ENCODE results near the gene ROR2.

Gene ROR2

DNA sequence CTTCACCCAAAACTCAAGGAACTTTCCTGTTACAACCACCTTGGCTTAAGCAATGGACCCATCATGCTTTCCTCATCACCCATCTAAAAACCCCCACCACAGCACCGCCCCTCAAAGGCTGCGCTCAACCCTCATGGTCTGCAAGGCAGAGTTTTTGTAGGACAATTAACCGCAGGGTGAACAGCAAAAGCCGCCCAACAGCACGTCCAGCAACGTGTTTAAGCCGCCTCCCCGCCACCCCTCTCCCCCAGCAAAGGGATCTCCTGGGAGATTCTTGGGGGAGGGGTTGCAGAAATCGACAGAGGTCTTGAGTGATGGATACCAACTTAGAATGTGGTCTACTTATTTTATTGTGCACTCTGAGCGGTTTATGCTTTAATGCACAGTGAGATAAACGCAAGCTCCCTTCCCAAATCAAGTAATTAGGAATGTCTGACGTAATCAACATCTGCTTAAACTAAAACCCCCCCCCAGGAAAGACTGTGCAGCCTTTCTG, 1.9 kb downstream of the ROR2 start:
- DNase-seq: no peak

DNA sequence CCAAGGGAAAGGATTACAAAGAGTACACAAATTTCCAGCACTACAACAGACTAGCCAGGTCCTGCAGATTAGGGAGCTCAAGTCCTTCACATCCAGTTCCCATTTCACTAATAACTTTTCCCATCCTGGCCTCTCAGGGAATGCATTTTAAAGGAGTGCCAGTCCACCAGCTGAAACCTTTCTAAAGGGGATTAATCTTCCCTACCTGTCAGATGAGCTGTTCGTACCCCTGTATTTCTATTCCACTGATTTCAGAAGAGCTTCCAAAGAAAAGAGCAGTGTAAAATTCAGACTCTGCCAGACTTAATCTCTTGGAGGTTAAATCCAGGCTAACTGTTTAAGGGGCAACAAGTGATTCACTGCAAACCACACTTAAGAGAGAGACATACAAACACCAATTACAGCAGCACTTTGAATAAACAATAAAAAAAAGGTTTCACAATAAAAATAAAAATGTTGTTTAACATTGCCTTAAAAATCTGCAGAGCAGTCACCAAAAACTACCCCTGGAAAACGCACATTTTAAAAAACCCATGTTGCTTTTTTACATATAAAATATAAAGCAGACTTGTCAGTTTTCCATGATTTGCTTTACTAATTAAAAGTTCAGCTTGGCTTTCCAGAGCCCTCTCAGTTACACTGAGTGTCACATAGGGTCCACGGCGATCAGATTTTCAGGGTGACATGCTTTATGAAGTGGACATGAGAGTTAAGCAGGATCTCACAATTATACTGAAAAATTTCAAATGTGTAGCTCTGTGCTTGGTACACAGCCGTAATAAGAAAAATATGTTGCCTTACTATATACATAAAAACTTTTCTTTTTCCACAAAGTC, 3.2 kb downstream of the ROR2 start:
- no peak for DNase-seq

DNA sequence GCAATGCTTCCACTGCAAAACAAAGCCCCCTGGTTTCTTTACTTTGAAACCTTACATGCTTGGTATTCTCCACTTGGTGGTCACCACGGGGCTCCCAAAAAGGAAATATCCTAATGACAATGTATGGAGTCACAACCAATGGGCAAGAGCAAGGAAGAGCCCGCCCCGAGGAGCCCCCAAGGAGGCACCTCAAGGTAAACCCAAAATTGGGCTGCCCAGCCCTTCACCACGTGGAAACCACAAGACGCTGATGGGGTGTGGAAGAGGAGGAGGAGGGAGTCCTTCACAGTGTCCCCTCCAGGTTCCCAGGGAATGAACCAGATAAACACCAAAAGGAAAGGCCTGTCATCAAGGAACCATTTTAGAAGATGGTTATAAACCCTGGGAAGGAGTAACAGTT, 3.8 kb downstream of the ROR2 start:
- DNase-seq: no peak

DNA sequence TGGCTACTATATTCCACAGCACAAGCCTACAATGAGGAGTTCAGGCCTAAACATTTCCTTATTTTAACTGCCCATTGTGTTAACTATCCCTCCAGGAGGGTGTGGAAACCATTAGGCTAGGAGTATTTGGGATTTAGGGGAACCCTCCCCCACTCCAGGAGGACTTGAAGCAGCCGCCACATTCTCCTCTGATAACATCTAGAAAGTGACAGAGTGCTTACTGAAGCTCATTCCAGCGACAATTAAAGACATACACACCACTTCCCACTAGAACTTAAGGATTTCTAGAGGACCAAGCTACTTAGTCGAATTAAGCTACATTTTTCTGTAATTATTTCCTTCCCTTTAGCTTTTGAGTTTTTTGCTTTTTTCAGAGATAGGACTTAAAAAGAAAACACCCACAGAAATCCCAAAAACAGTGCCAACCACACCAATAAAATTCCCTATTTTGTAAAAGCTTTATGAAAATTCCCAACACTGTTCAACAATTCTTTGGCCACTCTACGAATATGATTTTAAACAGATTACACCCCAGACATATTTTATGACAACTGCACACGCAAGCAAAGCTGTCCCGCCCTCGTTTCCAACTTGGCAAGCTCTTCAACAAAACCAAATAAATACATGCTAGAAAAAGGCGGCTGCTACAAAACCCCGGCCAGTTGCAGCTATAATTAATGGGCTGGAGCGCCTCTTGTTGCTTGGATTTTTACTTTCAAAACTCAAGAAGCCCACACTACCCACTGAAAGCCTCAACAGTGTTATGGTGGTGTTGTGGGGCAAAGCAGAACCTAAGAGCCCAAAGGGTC, 4.5 kb downstream of the ROR2 start:
- DNase-seq: no peak

DNA sequence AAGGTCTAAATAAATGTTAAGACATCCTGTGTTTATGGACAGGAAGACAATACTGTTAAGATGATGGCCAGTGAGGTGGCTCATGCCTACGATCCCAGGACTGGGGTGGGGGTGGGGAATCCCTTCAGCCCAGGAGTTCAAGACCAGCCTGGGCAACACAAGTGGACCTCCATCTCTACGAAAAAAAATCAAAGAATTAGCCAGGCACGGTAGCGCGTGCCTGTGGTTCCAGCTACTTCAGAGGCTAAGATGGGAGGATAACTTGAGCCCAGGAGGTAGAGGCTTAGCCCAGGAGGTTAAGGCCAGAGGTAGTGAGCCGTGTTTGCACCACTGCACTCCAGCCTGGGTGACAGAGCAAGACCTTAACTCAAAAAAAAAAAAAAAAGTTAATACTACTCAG, 5.3 kb downstream of the ROR2 start:
- DNase-seq: no peak

DNA sequence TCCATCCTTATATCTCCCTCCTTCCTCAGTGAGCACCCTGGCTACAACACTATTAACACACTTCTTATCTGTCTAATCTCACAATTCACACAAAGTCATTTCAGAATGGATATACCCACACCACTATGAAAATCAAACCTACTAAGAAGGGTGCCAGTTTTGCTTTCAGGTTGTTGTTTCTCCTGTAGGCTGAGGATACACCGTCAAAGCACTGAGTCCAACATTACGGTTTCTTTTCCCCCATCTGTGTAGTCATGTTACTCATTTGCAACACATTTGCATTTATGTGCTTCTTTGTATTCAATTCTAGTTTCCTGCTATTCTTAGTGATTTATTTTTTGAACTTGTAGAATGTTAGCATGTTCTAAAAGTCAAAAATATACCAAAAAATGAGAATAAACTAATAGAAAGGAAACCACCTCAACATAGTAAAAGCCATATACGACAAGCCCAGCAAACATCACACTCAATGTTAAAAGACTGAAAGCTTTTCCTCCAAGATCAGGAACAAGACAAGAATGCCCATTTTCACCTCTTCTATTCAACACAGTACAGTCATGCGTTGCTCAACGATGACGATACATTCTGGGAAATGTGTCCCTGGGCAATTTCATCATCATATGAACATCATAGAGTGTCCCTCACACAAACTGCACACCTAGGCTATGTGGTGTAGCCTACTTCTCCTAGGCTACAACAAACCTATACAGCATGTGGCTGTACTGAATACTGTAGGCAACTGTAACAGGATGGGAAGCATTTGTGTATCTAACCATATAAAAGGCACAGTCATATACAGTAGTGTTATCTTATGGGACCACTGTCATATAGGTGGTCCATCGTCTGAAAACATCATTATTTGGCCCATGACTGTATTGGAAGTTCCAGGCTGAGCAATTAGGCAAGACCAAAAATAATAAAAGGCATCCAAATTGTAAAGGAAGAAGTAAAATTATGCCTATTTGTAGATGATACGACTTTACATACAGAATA, 6.3 kb downstream of the ROR2 start:
- no peak for DNase-seq

DNA sequence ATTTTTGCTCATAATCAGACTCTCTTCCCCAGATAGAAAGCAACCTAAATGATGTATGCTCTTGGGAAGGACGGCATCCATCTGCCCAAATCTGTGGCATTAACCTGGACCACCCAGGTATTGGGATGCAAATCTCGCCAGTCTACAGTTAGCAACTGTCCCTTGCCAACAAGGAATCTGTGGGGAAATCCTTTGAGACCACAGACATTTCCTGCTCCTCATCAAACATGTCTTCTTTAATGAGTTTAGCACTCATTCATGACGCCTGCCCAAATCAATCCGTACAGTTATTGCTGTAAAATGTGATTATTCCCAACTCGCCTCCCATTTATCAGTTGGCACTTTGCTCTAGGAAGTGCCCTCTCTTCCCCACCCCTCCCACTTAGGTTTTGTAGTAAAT, 7.8 kb downstream of the ROR2 start:
- no peak for DNase-seq

DNA sequence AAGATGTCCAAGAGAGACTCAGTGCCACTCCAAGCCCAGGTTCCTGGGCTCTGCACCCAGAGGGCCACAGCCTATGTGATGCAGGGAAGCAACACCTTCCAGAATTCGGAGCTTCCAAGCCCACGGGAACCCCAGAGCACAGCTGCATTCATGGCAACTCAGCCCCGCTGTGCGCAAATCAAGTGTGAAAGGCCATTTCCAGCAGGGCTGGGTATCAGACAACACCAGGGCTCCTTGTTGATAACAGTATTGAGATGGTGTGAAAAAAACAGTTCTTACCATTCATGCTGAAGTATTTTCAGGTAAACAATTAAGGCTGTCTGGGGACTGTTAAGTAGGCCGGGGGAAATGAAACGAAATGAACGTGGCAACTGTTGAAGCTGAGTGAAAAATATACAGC, 10.1 kb downstream of the ROR2 start:
- no peak for DNase-seq

DNA sequence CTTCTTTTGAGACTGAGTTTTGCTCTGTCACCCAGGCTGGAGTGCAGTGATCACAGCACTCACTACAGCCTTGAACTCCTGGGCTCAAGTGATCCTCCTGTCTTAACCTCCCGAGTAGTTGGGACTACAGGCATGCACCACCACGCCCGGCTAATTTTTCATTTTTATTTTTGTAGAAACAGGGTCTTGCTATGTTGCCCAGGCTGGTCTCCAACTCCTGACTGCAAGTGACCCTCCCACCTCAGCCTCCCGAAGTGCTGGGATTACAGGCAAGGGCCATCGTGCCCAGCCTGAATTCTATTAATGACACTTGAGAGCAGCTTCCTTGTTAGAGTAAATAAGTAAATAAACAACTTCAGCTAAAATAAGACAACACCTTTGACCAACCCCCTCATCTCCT, 12.3 kb downstream of the ROR2 start:
- DNase-seq: no peak

DNA sequence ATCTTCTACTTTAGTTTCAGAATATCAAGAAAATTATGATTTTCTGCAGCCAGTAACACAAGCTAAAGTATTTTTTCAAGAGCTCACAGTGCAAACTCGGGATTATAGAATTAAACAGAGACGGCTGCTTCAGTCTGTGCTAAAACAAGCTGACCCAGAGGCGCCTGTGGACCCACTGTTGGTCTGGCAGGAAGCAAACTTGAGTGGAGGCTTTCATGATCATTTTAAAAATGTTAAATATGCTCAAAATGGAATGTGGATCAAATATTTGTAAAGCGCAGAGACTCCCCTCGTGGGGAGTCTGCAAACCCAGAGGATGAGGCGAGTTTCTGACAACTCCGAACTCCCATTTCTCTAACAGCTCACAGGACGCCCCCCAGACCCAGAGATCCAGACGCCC, 13.0 kb downstream of the ROR2 start:
- no peak for DNase-seq

DNA sequence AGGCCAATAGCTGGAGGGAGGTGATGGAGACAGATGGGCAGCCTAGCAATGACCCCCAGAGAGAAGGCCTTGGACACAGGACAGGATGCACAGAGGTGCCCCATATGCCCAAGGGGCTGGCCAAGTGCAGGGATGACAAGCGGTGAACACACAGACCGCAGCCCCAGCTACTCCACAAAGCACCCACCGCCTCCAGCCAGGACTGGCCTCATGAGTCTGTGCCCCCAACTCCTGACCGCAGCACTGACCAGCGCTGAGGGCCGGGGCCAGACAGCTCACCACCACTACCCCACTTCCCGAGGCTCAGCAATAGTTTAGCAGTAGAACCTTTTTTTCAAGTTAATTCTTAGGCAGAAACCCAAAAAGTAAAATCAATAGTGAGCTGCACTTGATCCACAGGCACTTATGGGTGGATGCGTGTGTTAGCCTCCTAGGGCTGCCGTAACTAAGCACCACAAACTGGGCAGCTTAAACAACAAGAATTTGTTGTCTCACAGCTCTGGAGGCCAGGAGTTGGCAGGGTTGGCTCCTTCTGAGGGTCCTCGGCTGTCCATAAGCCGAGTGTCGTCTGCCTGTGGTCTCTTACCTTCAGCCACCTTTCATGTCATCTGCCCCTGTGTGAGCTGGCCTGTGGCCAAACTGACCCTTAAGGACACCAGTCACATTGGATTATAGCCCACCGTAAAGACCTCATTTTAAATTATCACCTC, 14.1 kb downstream of the ROR2 start:
- no peak for DNase-seq

DNA sequence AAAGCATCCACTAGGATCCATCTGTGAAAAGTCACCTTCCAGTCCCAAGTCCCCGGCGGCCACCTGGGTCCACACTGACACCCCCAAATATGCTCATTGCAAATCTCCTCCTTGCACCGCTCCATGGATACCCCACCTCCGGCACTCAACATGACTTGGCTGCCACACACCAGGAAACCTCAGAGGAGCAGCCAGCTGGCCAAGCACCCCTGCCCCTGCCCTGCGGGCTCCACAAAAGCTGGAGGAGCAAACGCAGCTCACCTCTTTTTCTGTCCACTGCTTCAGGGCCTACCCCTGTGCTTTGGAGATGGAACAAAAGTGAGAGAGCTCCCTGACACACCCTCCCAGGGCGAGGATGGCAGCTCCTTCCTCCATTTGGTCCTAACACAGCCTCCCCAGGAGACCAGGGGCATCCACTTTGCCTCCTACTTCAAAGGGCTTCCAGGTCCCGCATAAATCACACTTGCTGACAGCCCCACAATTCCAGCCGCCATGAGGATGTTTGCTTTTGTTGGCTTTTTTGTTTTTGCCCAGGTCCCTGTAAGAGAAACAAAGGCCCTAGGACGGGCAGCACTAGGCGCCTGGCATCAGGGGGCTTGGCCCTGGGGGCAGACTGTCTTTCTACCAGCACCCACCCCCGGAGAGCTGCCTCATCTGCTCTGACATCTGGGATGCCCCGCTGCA, 14.8 kb downstream of the ROR2 start:
- no peak for DNase-seq

DNA sequence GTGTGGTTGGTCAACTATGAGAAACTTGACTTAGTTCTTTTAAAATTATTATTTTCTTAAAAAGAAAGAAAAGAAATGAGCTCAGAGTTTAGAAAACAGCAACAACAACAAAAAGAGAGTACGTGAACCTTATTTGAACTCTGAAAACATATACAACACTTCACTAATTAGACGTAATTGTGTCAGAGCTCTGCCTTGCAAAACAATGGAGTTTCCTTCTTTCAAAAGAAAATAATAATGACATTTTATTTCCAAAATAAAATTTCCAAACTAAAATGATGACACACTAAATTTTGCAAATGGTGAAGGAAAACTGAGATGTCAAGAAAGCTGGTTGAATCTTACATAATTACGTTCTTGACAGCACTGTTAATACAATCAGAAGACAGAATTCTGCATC, 15.4 kb downstream of the ROR2 start:
- no peak for DNase-seq

DNA sequence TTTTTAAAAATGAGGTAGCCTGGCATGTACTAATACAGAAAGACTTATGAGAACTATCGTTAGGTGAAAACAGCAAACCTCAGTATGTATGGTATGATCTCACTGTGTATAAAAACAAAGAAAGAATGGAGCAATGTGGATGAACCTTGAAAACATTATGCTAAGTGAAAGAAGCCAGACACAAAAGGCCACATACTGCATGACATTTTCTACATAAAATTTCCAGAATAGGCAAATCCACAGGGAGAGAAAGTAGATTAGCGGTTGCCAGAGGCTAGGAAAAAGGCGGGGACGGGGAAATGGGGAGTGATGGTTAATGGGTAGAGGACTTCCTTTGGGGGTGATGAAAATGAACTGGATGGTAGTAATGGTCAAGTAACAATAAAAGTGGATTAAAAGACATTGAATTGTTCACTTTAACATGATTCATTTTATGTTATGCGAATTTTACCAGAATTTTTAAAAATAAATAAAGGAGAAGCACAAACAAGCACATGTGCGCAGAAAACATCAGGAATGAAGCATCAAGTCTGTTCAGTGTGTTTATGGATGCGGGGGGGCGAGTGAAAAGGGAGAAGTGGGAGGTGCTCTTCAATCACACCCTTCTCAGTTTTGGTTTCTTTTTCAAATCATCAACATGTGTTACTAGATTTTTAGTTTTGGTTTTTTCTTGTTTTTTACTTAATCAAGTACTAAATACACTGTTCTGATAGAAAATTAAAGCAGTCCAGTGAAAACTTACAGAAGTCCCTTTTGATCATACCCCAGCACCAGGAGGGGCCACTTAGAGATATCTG, 16.3 kb downstream of the ROR2 start:
- DNase-seq: no peak

DNA sequence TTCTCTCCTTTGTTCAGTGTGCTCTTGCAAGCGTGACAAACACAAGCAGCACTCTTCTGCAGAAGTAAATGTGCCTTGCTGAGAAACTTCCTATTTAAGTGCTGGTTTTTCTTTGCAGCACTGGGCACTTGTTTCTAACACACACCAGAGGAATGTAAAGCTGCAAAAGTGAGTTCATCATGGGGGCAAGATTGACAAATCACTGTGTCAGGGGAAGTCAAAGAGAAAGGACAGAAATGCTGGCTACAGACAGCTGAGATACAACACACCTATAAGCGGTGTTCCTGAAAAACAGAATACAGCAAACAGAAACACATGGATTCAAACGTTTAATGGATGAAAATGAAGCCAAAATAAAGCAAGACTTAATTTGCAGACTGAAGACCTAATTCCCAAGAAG, 19.6 kb downstream of the ROR2 start:
- no peak for DNase-seq

DNA sequence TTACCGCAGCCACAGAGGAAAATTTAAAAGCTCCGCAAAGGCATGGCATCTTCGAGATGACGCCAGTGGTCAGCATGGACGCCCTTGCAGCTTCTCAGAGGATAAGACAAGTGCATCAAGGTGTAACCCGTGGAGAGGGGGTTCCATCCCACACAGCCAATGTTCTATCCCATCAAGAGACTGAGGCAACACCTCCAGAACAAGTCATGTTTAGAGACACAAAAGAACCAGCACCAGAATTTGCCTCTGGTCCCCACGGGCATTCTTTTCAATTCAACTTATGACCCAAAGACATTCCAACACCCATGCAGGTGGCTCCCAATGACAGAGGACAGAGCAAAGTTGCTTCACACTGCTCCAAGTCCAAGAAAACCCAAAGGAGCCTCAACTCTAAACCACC, 20.7 kb downstream of the ROR2 start:
- DNase-seq: no peak

DNA sequence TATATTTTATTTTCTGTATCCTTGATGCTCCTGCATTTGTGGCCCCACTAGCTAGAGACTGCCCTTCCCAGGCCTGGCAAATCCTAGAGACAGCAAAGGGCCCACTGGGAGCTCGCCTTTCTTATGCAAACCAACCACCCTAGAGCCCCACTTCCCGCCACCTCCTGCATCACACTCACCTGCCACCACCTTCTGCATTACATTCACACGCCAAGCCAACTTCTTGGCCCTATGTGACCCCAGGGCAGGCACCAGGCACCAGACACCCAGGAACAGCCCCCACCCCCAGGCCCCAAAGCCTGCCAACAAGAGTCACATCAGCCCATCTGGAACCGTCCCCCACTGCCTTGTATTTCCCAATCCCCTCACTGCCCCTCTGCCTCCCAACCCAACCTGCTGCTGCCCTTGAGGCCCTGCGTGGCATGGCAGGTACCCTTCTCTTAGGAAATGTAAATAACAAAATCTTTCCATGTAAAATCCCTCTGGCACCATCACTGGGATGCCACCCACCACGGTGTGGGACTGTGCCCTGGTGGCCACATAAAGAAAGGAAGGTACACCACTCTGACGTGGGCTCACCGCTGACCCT, 22.0 kb downstream of the ROR2 start:
- no peak for DNase-seq

DNA sequence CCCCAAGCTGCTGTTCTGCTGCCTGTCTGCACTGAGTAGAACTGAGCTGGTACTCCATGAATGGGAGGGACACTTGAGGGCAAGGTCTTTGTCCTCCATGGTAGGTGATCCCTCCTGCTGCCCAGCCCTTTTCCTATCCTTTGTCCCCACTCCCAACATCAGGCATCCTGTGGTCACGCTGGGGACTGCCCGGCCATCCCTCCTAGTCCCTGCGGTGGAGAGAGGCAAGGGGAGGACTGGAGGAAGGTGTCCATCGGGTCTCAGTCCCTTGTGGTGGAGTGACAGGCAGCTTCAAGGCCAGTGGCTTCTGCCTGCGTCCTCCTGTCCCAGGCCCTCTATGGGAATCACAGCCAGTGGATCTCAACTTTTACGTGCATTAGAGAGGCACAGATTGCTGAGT, 25.9 kb downstream of the ROR2 start:
- DNase-seq: no peak

DNA sequence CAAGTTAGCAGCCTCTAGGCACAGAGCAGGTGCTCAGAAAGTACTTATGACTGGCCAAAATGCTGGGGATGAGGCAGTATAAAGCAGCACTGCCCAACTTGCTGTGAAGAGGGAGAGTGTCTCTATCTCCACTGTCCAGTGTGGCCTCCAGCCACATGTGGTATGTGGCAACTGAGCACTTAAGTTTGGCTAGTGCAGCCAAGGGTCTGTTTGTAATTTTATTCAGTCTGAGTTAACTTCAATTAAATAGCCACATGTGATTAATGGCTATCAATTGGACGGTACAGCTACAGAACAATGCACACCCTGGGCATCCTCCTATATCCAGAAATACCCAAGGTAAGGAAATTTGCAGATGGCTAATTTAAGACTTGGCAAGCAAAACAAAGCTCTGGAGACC, 26.9 kb downstream of the ROR2 start:
- no peak for DNase-seq

DNA sequence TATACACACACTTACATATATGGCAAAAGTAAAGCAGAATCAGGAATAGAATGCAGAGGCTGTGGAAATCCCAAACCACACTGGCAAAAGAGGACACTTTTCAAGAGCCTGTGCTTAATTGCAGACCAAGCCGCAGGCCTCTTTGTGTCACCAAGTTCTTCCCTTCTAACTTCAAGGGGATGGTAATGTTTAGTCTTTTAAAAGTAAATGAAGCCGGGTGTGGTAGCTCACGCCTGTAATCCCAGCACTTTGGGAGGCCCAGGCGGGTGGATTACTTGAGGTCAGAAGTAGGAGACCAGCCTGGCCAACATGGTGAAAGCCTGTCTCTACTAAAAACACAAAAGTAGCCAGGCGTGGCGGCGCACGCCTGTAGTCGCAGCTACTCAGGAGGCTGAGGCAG, 28.7 kb downstream of the ROR2 start:
- no peak for DNase-seq

Data from activated effector memory CD4-positive, alpha-beta T cell treated with Interleukin-2 at 50 U/mL for 16 hours (primary cell).